HG03565 (cell line): ENCODE results near the gene SHOX.
"Not testable (repeated sequence)": the region's sequence is repeated elsewhere in the genome, so short reads cannot be mapped to it uniquely, and the experiment has no call there.

Experiments
- ATAC-seq: cut with Tn5 transposase; IDR thresholded peaks from one replicate; pipeline ENCODE4 v1.9.1; 2021; ENCODE audit warnings: mild to moderate bottlenecking, moderate library complexity; ENCODE audit not compliant: unreplicated experiment

SHOX gene

DNA sequence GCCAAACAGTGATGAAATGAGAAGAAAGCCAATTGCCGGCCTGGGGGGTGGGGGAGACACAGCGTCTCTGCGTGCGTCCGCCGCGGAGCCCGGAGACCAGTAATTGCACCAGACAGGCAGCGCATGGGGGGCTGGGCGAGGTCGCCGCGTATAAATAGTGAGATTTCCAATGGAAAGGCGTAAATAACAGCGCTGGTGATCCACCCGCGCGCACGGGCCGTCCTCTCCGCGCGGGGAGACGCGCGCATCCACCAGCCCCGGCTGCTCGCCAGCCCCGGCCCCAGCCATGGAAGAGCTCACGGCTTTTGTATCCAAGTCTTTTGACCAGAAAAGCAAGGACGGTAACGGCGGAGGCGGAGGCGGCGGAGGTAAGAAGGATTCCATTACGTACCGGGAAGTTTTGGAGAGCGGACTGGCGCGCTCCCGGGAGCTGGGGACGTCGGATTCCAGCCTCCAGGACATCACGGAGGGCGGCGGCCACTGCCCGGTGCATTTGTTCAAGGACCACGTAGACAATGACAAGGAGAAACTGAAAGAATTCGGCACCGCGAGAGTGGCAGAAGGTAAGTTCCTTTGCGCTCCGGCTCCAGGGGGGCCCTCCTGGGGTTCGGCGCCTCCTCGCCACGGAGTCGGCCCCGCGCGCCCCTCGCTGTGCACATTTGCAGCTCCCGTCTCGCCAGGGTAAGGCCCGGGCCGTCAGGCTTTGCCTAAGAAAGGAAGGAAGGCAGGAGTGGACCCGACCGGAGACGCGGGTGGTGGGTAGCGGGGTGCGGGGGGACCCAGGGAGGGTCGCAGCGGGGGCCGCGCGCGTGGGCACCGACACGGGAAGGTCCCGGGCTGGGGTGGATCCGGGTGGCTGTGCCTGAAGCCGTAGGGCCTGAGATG is at the start of gene SHOX:
SHOX (plus strand) TSS at position 180 of the 885 bp plus-strand sequence; CDS start at position 287, 107 bp downstream.
- ATAC-seq: no peak

GRCh38 chrX:581066-581465 is 49.5 kb upstream of the SHOX start:
- ATAC-seq: no peak

DNA sequence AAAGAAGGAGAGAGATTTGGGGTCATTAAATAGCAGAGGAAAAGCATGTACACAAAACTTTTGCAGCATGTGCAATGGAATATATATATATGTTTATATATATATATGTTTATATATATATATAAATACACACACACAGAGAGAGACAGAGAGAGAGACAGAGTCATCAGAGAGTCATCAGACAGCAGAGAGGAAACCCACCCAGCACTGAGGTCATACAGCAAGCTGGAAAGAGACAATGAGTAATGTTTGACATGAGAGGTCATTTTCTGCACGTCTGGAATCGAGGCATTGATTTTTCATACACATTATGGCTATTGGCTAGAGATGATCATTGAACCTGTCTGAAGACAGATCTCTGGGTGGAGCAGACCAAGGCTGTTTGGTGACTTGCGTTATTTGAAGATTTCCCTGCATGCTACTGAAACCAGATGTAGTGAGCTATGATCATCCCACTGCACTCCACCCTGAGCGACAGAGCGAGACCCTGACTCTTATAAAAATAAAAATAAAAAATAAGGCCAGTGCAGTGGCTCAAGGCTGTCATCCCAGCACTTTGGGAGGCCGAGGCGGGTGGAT is 48.8 kb upstream of the SHOX start:
- ATAC-seq: no peak

GRCh38 chrX:584572-584971 is 46.0 kb upstream of the SHOX start:
- no peak for ATAC-seq

GRCh38 chrX:585115-585808 is 45.3 kb upstream of the SHOX start:
- ATAC-seq: no peak

- no peak for ATAC-seq
These were observed 44.2 kb upstream of the SHOX start for GRCh38 chrX:586351-586750.

- not testable (repeated sequence) for ATAC-seq
These were observed 41.3 kb upstream of the SHOX start for GRCh38 chrX:589261-589660.

- ATAC-seq: no peak
These were observed 39.7 kb upstream of the SHOX start for GRCh38 chrX:590693-591404.

DNA sequence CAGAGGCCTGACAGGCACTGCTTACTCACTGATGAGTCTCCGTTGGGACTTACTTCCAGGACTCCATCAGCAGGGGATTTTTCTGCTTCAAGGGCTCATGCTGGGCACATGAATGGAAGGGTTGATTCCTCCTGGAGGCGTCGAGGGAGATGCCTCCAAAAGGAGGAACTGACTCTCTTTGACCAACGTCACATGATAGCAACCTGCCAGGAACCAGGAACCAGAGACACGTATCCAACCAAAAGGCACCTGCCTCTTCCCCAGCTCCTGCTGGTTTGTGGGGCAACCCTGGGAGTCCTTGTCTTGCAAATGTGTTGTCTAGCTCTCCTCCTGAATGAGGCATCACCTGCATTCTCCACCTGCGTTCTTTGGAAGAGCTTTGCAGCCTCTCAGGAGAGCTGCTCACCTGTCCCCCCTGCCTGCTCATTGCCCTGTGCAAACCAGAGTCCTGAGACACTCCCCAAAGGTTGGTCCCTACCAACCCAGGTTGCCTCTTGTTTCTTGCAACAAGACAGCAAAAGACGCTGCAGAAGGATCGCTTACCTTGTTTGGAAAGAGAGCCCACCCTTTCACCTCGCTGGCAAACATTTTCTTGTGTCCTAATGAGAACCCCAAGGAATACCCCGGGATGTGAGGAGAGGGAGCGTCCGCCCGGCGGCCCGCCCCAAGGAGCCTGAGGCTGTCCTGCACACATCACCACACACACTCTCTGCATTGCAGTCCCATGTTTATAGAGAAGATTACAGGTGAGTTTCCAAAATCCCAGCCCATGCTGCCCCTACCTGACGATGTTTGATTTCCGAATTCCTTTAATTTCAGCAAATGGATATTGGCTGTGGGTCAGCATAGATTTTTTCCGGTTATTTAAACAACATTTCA is 30.5 kb upstream of the SHOX start:
- ATAC-seq: no peak

- ATAC-seq: not testable (repeated sequence)
These were observed 27.6 kb upstream of the SHOX start for GRCh38 chrX:603029-603428.

- not testable (repeated sequence) for ATAC-seq
These were observed 26.0 kb upstream of the SHOX start for GRCh38 chrX:604616-605015.

DNA sequence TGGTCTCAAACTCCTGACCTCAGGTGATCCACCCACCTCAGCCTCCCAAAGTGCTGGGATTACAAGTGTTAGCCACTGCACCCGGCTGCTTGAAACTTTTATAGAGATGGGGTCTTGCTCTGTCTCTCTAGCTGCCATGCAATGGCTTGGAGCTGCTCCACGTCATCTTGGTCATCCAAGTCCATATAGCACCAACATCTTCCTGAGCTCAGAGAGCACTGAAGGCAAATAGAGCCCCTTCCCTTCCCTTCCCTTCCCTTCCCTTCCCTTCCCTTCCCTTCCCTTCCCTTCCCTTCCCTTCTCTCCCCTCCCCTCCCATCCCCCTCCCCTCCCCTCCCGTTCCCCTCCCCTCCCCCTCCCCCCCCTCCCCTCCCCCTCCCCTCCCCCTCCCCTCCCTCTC is 22.5 kb upstream of the SHOX start:
- not testable (repeated sequence) for ATAC-seq

DNA sequence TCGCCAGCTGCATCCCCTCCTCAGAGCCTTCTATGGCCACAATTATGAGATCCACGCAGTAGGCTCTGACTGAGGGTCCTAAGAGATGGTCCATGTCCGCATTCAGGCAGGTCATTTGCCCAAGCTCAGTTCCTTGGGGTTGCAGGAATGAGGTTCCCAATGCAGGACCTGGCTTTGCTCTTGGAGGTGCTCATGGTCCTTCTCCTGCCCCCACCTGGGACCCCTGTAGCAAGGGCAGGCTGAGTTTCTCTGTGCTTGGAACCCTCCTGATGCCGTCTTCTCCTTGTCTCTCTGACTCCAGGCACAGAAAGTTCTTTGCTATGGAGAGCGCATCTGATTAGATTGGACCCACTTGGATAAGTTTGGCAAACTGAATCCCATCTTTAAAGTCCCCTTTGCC is 16.5 kb upstream of the SHOX start:
- no peak for ATAC-seq

DNA sequence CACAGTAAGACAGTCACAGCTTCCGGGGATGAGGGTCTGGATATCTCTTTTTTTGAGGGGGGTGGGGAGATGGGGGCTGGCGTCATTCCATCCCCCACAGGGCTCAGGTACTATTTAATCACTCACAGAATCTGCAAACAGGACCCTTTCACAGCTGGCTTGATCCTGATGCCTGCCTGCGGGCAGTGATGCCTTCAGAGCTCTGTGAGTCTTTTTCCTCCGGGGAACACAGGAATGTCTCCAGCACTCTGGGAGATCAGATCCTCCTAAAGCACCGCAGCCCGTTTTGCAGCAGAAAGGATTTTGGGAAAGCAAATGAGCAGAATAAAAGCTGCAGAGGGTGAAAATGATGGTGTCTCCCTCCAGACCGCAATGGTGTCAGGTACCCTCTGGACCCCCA is 13.2 kb upstream of the SHOX start:
- no peak for ATAC-seq

DNA sequence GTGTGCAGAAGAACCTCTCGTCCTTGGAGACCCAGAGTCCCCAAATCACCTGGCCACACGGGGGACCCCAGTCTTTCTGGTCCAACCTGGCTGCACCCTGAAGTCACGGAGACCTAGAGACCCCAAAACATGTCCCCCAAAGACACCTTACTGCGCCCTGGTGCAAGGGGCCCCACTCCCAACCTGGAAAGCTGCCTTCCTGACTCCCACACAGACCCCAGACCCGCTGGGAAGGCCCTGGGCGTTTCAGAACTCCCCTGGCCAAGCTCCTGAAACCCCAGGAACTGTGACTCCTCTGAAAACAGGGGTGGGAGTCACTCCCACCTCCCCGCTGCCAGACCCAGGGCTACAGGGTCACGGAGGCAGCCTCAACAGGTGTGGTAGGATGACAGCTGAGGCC is 12.7 kb upstream of the SHOX start:
- no peak for ATAC-seq

DNA sequence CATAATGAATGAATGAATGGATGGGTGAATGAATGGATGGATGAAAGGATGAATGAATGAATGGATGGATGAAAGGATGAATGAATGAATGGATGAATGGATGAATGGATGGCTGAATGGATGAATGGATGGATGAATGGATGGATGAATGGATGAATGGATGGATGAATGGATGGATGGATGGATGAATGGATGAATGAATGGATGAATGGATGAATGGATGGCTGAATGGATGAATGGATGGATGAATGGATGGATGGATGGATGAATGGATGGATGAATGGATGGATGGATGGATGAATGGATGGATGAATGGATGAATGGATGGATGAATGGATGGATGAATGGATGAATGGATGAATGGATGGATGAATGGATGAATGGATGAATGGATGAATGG is 12.3 kb upstream of the SHOX start:
- not testable (repeated sequence) for ATAC-seq

GRCh38 chrX:618761-619450 is 11.7 kb upstream of the SHOX start:
- ATAC-seq: no peak

DNA sequence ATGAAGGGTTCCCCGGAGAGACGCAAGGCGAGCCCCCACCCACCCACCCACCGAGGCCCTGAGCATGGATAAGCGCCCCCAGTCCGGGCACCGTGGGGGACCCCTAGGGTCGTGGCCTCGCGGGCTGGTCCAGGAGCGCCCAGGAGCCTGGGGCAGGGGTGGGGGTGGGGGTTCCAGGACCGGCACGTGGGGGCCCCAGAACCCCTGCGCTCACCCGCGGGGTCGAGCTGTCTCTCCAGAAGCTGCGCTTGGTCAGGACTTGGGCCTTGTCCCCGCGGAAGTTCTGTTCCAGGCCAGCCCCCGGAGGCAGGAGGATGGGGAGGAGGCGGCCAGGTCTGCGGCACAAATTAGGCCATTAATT is 11.2 kb upstream of the SHOX start:
- no peak for ATAC-seq

DNA sequence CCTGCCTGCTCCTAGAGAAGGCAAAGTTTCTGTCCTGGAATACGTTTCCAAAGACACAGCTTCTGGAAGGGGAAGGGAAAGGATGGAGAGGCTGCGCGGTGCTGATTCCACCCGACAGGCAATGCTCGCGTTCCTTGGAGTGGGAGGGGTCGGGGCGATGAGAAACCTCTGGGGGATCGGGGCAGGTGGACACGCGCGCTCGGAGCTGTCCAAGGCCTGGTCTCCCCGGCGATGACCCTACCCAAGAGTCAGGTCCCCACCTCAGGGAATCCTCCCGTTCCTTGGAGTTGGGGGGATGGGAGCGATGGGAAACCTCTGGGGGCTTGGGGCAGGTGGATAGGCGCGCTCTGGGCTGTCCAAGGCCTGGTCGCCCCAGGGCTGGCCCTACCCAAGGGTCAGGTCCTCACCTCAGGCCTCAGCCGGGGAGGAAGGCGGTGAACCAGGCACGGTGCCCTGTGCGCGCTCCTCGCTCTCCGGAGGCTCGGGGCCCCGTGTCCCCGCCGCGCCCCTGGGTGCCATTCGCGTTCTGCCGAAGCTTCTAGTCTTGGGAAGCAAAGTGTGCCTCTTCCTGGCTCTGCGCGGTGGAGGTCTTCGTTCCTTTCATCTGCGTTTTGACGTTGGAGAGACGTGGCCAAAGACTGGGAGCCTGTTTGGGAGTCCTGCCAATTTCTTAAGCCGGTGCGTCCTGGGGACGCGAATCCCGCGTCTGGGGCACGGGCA is 10.6 kb upstream of the SHOX start:
- ATAC-seq: no peak
